Adrenal gland (tissue), 12 donors: ENCODE measurements around the gene LPO. TPM values are rescaled to one million over a fixed set of nuclear protein-coding genes. Genes with fewer than 3 reads are reported as not detected.

Source experiments
- DNase-seq, 7 donors: peaks; one replicate each; pipeline ENCODE4 v3.0.0-alpha.2; 2019 to 2020
- H3K27ac ChIP-seq, 5 donors: fragments of 200-600 bp; sonication (generic) in 4 of 5; 1 replicate in 3 of 5; 2 replicates in 2 of 5; pipeline versions ENCODE4 v1.5.1 to v1.8.0; 2016 to 2020; ENCODE audit warnings: mild to moderate bottlenecking in 1 of 5
- H3K27me3 ChIP-seq: fragments of 200-600 bp; 2 replicates; pipeline ENCODE4 v1.8.0; 2021
- H3K36me3 ChIP-seq, 2 donors: fragments of 200-600 bp; replicated peaks in 1 of 2; 1 replicate in 1 of 2; 2 replicates in 1 of 2; pipeline versions ENCODE4 v1.5.1 to v1.8.0; 2018 to 2022
- H3K4me1 ChIP-seq, 2 donors: fragments of 200-600 bp; replicated peaks in 1 of 2; 1 replicate in 1 of 2; 2 replicates in 1 of 2; pipeline versions ENCODE4 v1.5.1 to v1.8.0; 2018 to 2021
- H3K4me3 ChIP-seq, 4 donors: fragments of 200-600 bp; sonication (generic) in 3 of 4; one replicate each; pipeline ENCODE4 v1.5.1; 2016 to 2018
- H3K9me3 ChIP-seq, 3 donors: fragments of 200-600 bp; sonication (generic) in 1 of 3; replicated peaks in 1 of 3; 1 replicate in 2 of 3; 2 replicates in 1 of 3; pipeline versions ENCODE4 v1.5.1 to v1.8.0; 2016 to 2021
- POLR2A ChIP-seq, 2 donors: fragments of 450-650 bp; IDR thresholded peaks; one replicate each; pipeline ENCODE4 v1.6.1; 2017; ENCODE audit warnings: antibody characterized with exemption in 2 of 2, mild to moderate bottlenecking in 2 of 2, moderate library complexity in 1 of 2
- WGBS, 4 donors: extraction: QIAGEN DNeasy Blood & Tissue Kit in 2 of 4; methylation state at CpG; one replicate each; pipeline versions ENCODE4 v1.1.5 to v1.1.7; 2013 to 2017; 5-methylcytosine and 5-hydroxymethylcytosine counted together
- intact Hi-C, 2 donors: fragments of 100-400 bp; cut with DNase I; formaldehyde crosslinking; loops; one replicate each; pipeline versions ENCODE4 v1.14.1 to v1.15.0; 2022 to 2023
- polyA plus RNA-seq, 3 donors: library from polyadenylated mRNA; stranded (reverse); fragments of 200-250 nt in 2 of 3; fragments of 350-450 nt in 1 of 3; fragmentation: Illumina TruSeq in 1 of 3; extraction: RNeasy Lipid Tissue Mini Kit (QIAGEN cat#74804) in 1 of 3; gene quantifications; one replicate each; pipeline ENCODE4 v1.2.3, GENCODE V29; 2013 to 2014
- total RNA-seq, 9 donors: library from RNA; depleted of rRNA in 4 of 9; stranded (reverse); fragments of >200 nt in 4 of 9; fragments of 120-200 nt in 1 of 9; fragmentation: NEBNext Ultra II Directional in 1 of 9; extraction: Animal tissue kit (Norgen Biotek cat#: 25700) in 1 of 9; gene quantifications; one replicate each; pipeline versions ENCODE4 v1.1.0 to v1.2.4, GENCODE V29; 2013 to 2023
- TF ChIP-seq, protein P1 (sequence below), 6 experiments: fragments of 450-650 bp in 4 of 6; fragments of 200-600 bp in 2 of 6; sonication (generic) in 1 of 6; IDR thresholded peaks; 1 replicate in 5 of 6; 2 replicates in 1 of 6; pipeline versions ENCODE4 v1.5.1 to v1.8.0; 2016 to 2021; ENCODE audit warnings: antibody characterized with exemption in 6 of 6, mild to moderate bottlenecking in 2 of 6, moderate library complexity in 1 of 6
- donor health status: healthy with polysubstance abuse.
- donor health status: Bipolar disorder and iron deficiency.
- donor health status: DM: yes; HTN: yes; CAD: no.
- donor health status: DM: no; HTN: no; CAD: no.
- donor health status: DM: no; HTN: no; CAD: no.
- donor health status: DM: yes; HTN: yes; CAD: no.

The LPO gene
- total and polyA plus RNA-seq, 12 donors: 0.06 to 0.16 TPM; not detected in 10

DNA sequence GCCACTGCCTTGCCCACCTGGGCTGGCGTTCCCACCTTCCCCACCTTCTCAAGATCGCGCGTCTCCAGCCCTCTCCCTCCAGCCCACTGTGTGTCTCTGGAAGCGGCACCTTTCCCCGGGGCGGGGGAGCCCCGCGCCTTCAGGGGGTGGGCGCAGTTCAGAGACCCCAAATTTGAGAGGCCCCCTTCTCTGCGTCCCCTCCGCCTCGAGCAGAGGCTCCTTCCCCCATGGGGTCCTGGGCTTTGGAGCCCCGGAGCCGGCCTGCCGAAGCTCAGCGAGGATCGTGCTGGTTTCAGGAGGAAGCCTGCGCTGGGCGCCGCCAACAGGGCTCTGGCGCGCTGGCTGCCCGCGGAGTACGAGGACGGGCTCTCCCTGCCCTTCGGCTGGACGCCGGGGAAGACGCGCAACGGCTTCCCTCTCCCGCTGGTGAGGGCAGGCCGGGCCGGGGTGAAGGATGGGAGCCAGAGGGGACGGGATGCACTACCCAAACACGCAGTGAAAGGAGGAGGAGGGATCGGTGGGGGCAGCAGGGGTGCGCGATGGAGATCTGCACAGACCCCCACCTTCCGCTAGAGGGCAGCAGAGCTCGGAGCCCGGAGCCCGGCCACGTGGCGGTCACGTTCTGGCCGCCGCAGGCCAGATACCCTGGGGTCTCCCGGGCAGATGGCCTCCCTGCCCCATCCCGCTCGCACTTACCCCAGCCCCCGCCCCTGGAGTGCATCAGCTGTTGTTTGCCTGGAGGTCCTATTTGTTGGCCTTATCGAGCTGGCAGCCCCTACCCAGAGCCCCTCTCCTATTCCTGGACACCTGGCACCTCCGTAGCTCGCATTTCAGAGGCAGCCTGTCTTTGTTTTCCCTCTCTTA, 11.1 kb downstream of the LPO start:
- peak overlapping the region in 2 of 4 donors; percentile 35 to 56 for H3K4me3 ChIP-seq
- no peaks in the 10 kb centered on the region for H3K9me3 ChIP-seq
- no peaks in the 10 kb centered on the region for H3K36me3 ChIP-seq
- 4 to 18% (median 5%) methylated on average over 15 to 57 of the region's 57 CpGs for WGBS, 4 donors
- H3K27me3 ChIP-seq: peaks cover 4% of the 10 kb centered on the region
- TF ChIP-seq POLR2A (IDR thresholded peaks at IDR 0.05): no peak
- TF ChIP-seq, protein P1, sequence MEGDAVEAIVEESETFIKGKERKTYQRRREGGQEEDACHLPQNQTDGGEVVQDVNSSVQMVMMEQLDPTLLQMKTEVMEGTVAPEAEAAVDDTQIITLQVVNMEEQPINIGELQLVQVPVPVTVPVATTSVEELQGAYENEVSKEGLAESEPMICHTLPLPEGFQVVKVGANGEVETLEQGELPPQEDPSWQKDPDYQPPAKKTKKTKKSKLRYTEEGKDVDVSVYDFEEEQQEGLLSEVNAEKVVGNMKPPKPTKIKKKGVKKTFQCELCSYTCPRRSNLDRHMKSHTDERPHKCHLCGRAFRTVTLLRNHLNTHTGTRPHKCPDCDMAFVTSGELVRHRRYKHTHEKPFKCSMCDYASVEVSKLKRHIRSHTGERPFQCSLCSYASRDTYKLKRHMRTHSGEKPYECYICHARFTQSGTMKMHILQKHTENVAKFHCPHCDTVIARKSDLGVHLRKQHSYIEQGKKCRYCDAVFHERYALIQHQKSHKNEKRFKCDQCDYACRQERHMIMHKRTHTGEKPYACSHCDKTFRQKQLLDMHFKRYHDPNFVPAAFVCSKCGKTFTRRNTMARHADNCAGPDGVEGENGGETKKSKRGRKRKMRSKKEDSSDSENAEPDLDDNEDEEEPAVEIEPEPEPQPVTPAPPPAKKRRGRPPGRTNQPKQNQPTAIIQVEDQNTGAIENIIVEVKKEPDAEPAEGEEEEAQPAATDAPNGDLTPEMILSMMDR (IDR thresholded peaks at IDR 0.05): peak; percentile 73 to 91 (median 84)
- no peak overlapping the region for H3K27ac ChIP-seq
- peak; percentile 48 to 72 (median 65) for DNase-seq
- intact Hi-C loops: no loop called here
- peaks cover 5 to 7% of the 10 kb centered on the region in 2 donors for H3K4me1 ChIP-seq

DNA sequence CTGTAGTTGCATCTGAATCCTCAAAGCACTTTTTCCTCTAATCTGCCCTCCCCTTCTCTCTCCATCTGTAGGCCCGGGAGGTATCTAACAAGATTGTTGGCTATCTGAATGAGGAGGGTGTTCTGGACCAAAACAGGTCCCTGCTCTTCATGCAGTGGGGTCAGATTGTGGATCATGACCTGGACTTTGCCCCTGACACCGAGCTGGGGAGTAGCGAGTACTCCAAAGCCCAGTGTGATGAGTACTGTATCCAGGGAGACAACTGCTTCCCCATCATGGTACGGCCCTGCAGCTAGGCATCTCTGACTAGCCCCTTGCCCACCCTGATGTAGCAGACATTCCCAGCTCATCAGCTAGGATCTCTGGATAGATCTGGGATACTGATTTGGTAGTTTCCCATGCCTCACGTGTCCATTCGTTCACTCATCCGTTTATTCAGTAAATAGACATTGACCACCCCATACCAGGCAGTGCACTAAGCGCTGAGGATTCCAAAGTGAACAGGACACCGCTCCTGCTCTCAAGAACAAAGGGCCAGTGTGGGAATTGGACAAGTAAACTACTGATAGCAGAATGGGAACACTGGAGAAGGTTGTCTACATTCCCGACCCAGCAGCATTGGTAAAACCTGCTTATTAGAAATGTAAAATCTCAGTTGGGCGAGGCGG, 12.1 kb downstream of the LPO start:
- peaks cover 9% of the 10 kb centered on the region for H3K27me3 ChIP-seq
- no peaks in the 10 kb centered on the region for H3K9me3 ChIP-seq
- H3K4me3 ChIP-seq: no peak overlapping the region
- DNase-seq: peak in 1 of 7 donors; percentile 35
- no peak for TF ChIP-seq POLR2A (IDR thresholded peaks at IDR 0.05)
- TF ChIP-seq, protein P1 (IDR thresholded peaks at IDR 0.05): no peak
- intact Hi-C loops: no loop called here
- H3K27ac ChIP-seq: no peak overlapping the region
- 77 to 90% (median 87%) methylated on average over 12 of the region's 12 CpGs for WGBS, 4 donors
- peaks cover 5 to 7% of the 10 kb centered on the region in 2 donors for H3K4me1 ChIP-seq
- no peaks in the 10 kb centered on the region for H3K36me3 ChIP-seq

DNA sequence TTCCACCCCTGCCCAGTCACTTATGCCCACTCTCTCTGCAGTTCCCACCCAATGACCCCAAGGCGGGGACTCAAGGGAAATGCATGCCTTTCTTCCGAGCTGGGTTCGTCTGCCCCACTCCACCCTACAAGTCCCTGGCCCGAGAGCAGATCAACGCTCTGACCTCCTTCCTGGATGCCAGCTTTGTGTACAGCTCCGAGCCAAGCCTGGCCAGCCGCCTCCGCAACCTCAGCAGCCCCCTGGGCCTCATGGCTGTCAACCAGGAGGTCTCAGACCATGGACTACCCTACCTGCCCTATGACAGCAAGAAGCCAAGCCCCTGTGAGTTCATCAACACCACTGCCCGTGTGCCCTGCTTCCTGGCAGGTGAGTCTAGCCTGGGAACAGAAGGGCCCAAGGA, 13.8 kb downstream of the LPO start:
- intact Hi-C loops: no loop called here
- peak in 1 of 7 donors; percentile 27 for DNase-seq
- H3K4me3 ChIP-seq: no peak overlapping the region
- no peak for TF ChIP-seq POLR2A (IDR thresholded peaks at IDR 0.05)
- TF ChIP-seq, protein P1 (IDR thresholded peaks at IDR 0.05): no peak
- no peak overlapping the region for H3K27ac ChIP-seq
- peaks cover 5 to 7% of the 10 kb centered on the region in 2 donors for H3K4me1 ChIP-seq
- H3K36me3 ChIP-seq: no peaks in the 10 kb centered on the region
- no peaks in the 10 kb centered on the region for H3K9me3 ChIP-seq
- WGBS, 4 donors: 60 to 74% (median 63%) methylated on average over 2 to 9 of the region's 9 CpGs
- peaks cover 16% of the 10 kb centered on the region for H3K27me3 ChIP-seq

DNA sequence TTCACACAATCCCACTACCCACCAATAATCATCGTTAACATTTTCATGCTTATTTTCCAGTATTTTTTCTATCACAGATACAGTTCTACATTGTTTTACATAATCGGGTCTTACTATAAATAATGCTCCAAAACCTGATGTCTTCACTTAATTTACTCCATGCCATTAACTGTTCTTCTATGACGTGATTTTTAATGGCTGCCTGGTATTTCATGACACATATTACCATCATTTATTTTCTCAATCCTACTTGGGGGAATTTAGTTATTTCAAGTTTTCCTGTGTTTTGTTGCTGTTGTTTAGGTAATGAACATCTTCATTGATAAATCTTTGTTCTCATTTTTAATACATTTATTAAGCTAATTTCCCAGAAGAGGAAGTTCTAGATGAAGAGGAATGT, 14.7 kb downstream of the LPO start:
- no peaks in the 10 kb centered on the region for H3K36me3 ChIP-seq
- H3K9me3 ChIP-seq: no peaks in the 10 kb centered on the region
- peaks cover 5 to 7% of the 10 kb centered on the region in 2 donors for H3K4me1 ChIP-seq
- no peak overlapping the region for H3K4me3 ChIP-seq
- intact Hi-C loops: no loop called here
- TF ChIP-seq POLR2A (IDR thresholded peaks at IDR 0.05): no peak
- TF ChIP-seq, protein P1 (IDR thresholded peaks at IDR 0.05): no peak
- no peak overlapping the region for H3K27ac ChIP-seq
- H3K27me3 ChIP-seq: peaks cover 16% of the 10 kb centered on the region
- WGBS, 4 donors: 71 to 76% (median 72%) methylated on average over 3 of the region's 3 CpGs
- no peak for DNase-seq
